Gastrocnemius medialis (tissue), 4 donors: ENCODE data around the gene CWC27.

Experiments used
- POLR2A ChIP-seq, 2 donors: fragments of 450-650 bp; IDR thresholded peaks; one replicate each; pipeline ENCODE4 v1.6.1; 2017; ENCODE audit warnings: antibody characterized with exemption in 2 of 2, mild to moderate bottlenecking in 2 of 2, moderate library complexity in 2 of 2
- TF ChIP-seq, protein P1 (sequence below), 5 experiments: fragments of 450-650 bp in 3 of 5; fragments of 200-600 bp in 2 of 5; sonication (generic) in 2 of 5; IDR thresholded peaks in 4 of 5; conservative IDR thresholded peaks in 1 of 5; 1 replicate in 4 of 5; 2 replicates in 1 of 5; pipeline ENCODE4 v1.5.1; 2016 to 2019; ENCODE audit warnings: antibody characterized with exemption in 5 of 5, mild to moderate bottlenecking in 3 of 5, moderate library complexity in 3 of 5

DNA sequence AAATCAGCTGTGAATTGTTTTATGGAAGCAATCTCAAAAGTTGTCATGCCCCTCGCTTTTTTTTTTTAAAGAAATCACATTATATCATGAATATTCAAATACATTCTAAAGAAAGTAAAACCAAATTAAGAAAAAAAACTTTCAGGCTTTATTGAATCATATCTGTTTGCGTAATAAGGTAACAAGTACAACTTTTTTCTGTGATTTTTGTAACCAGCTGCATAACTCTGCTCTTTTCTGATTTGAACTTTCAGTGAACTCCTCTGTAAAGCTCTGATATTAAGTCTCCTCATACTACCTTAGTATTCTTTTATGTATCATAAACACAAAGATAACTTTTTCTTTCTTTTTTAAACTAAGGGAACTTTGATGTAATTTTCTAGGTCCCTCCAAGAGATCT is 65.3 kb downstream of the CWC27 start:
- TF ChIP-seq, protein P1, sequence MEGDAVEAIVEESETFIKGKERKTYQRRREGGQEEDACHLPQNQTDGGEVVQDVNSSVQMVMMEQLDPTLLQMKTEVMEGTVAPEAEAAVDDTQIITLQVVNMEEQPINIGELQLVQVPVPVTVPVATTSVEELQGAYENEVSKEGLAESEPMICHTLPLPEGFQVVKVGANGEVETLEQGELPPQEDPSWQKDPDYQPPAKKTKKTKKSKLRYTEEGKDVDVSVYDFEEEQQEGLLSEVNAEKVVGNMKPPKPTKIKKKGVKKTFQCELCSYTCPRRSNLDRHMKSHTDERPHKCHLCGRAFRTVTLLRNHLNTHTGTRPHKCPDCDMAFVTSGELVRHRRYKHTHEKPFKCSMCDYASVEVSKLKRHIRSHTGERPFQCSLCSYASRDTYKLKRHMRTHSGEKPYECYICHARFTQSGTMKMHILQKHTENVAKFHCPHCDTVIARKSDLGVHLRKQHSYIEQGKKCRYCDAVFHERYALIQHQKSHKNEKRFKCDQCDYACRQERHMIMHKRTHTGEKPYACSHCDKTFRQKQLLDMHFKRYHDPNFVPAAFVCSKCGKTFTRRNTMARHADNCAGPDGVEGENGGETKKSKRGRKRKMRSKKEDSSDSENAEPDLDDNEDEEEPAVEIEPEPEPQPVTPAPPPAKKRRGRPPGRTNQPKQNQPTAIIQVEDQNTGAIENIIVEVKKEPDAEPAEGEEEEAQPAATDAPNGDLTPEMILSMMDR (IDR thresholded peaks at IDR 0.05 in 4 of 5, conservative IDR thresholded peaks at IDR 0.05 in 1 of 5), result no peak
- TF ChIP-seq POLR2A (IDR thresholded peaks at IDR 0.05), result no peak
